ENCODE results near the gene ETNK2.

Gene ETNK2, protein sequence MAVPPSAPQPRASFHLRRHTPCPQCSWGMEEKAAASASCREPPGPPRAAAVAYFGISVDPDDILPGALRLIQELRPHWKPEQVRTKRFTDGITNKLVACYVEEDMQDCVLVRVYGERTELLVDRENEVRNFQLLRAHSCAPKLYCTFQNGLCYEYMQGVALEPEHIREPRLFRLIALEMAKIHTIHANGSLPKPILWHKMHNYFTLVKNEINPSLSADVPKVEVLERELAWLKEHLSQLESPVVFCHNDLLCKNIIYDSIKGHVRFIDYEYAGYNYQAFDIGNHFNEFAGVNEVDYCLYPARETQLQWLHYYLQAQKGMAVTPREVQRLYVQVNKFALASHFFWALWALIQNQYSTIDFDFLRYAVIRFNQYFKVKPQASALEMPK

DNA sequence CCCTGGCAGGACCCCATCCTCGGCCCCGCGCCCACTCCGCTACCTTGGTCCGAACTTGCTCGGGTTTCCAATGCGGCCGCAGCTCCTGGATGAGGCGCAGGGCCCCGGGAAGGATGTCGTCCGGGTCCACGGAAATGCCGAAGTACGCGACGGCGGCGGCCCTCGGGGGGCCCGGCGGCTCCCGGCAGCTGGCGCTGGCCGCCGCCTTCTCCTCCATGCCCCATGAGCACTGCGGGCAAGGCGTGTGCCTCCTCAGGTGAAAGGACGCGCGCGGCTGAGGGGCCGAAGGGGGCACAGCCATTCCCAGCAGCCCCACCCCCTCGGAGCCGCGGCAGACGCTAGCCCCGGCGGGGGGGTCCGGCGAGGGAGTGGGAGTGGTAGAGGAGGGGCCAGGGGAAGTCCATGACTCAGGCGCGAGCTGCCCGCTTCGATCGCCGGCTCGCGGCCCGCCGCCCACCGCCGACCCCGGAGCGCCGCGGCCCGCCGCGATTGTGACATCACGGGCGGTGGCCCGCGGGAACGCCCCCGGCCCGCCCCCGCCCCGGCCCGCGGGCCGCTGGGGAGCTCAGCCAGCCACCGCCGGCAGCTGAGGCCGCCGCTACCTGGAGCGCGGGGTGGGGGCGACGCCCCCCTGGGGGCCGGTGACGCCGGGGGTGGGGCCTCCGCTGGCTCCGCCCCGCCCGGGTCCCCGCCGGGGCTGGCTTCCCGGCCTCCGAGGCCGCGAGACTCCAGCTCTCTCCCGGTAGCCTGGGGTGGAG, at the start of gene ETNK2:
ETNK2 (minus strand) TSS at position 493 of the 758 bp plus-strand sequence; CDS start at position 301, 192 bp downstream.
- no peaks in the 10 kb centered on the region for H3K4me1 ChIP-seq (ENCODE audit: control insufficient read depth, insufficient read depth, low read length)

DNA sequence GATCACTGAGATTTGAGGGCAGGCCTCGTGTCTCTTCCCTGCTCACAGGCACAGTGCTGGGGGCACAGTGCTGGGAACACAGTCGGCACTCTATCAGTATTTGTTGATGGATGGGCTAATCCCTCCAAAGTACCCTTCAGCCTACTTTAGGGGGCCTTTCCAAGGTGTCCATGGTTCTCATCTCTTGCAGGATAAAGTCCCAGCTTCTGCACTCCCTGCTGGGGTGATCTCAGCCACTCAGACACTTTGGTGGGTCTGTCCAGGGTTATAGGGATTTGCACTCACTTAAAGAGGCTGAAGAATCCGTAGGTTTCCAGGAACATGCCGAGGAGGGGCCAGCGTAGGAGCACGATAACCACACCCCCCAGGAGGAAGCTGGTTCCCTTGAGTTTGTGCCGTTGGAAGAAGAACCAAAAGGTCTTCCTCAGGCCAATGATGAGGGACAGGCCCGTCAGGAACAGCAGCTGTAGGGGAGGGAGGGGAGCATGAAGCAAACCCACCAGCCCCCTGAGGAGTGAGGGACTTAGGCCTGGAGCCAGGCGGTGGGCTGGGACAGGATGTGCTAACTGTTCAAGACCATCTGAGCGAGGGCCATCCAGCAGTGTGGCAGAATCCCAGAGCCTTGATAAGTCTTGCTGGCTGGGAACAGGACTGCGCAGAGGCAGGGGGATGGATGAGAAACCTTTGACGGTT, 49.6 kb upstream of the ETNK2 start:
- Histone ChIP-seq H3K4me1 (ENCODE audit: control insufficient read depth, insufficient read depth, low read length) (no peaks in the 10 kb centered on the region), H3K9ac (ENCODE audit: low read length) (no peak overlapping the region), H3K4me3 (ENCODE audit: low read length) (no peak overlapping the region), H3K36me3 (ENCODE audit: control insufficient read depth, insufficient read depth, low read length) (no peaks in the 10 kb centered on the region), H3K27ac (ENCODE audit: low read depth, low read length) (no peak overlapping the region), H3K27me3 (ENCODE audit: control insufficient read depth, insufficient read depth, low read length) (peaks cover 5% of the 10 kb centered on the region)

More for the DNA sequence above, at the start of gene ETNK2:
- Histone ChIP-seq H3K27me3 (ENCODE audit: control insufficient read depth, insufficient read depth, low read length) (no peaks in the 10 kb centered on the region), H3K36me3 (ENCODE audit: control insufficient read depth, insufficient read depth, low read length) (no peaks in the 10 kb centered on the region), H3K4me3 (ENCODE audit: low read length) (peak within 1 kb of the TSS; percentile 68), H3K27ac (ENCODE audit: low read depth, low read length) (no peak within 1 kb of the TSS), H3K9ac (ENCODE audit: low read length) (peak within 1 kb of the TSS; percentile 33)

DNA sequence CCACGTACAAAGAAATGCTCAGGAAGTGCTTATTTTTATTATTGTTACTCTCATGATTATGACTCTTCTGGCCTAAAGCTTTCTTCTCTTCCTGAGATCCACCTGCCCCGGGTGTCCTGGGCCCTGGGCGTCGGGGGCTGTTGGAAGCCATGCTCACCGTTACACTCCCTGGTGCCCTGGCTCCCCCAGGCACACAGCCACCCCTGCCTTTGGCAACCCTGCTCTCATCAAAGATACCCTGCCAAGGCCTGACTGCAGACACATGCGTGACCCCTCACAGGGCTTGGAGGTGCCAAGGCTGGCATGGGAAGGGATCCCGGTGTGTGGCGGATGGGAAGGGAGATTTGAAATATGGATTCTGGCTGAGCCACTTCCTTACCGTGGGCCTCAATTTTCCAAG, 47.7 kb upstream of the ETNK2 start:
- Histone ChIP-seq H3K27ac (ENCODE audit: low read depth, low read length) (no peak overlapping the region), H3K36me3 (ENCODE audit: control insufficient read depth, insufficient read depth, low read length) (no peaks in the 10 kb centered on the region), H3K27me3 (ENCODE audit: control insufficient read depth, insufficient read depth, low read length) (peaks cover 5% of the 10 kb centered on the region), H3K4me3 (ENCODE audit: low read length) (no peak overlapping the region), H3K9ac (ENCODE audit: low read length) (no peak overlapping the region), H3K4me1 (ENCODE audit: control insufficient read depth, insufficient read depth, low read length) (no peaks in the 10 kb centered on the region)

DNA sequence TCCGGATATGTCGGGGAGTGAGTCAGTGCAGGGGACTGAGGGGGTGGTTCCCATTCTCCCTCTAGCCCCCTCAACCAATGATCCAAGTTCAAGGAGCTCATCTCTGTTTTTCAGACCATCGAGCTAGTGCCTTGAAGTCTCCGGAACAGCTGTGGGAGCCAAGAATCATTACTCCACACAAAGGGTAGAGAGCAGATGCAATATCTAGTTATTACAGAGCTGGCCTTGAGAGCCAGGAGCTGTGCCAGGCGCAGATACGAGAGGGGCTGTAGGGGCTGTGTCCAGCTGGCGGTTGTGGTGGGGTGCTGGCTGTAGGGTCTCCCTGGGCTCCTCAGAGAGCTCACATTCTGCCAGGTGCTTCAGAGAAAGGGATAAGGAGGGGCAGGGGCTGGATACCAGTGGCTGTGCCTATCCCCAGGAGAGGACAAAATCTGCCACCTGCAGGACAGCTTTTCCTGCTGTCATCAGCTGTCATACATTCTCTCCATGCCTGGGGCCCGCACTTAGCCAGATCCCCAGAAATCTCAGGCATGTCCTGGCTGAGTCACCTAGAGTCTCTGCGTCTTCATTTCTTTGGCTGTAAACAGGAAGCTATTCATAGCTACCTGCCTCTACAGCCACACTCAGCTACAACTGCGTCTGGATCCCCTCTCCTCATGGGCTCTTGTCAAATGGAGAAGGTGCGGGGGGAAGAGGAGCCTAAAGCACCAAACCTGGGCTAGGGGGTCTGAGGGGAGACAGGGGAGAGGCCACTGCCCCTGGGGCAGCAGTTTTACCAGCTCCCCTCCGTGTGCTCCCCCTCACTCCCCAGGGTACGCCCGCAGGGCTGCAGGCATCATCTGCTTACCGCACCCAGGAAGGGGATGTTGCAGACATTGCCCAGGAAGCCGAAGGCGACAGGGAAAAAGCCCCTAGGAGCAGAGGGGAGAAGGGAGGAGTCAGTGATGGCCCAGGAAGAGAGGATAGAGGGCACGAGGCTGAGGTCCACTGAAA, 46.8 kb upstream of the ETNK2 start:
- Histone ChIP-seq H3K4me1 (ENCODE audit: control insufficient read depth, insufficient read depth, low read length) (no peaks in the 10 kb centered on the region), H3K36me3 (ENCODE audit: control insufficient read depth, insufficient read depth, low read length) (no peaks in the 10 kb centered on the region), H3K27ac (ENCODE audit: low read depth, low read length) (no peak overlapping the region), H3K27me3 (ENCODE audit: control insufficient read depth, insufficient read depth, low read length) (peaks cover 5% of the 10 kb centered on the region), H3K4me3 (ENCODE audit: low read length) (no peak overlapping the region), H3K9ac (ENCODE audit: low read length) (no peak overlapping the region)

- H3K27me3 ChIP-seq (ENCODE audit: control insufficient read depth, insufficient read depth, low read length): peaks cover 5% of the 10 kb centered on the region
- H3K4me1 ChIP-seq (ENCODE audit: control insufficient read depth, insufficient read depth, low read length): no peaks in the 10 kb centered on the region
- H3K36me3 ChIP-seq (ENCODE audit: control insufficient read depth, insufficient read depth, low read length): no peaks in the 10 kb centered on the region
- no peak overlapping the region for H3K4me3 ChIP-seq (ENCODE audit: low read length)
- H3K27ac ChIP-seq (ENCODE audit: low read depth, low read length): no peak overlapping the region
- no peak overlapping the region for H3K9ac ChIP-seq (ENCODE audit: low read length)
These were observed 45.2 kb upstream of the ETNK2 start for GRCh38 chr1:204197068-204197467.

DNA sequence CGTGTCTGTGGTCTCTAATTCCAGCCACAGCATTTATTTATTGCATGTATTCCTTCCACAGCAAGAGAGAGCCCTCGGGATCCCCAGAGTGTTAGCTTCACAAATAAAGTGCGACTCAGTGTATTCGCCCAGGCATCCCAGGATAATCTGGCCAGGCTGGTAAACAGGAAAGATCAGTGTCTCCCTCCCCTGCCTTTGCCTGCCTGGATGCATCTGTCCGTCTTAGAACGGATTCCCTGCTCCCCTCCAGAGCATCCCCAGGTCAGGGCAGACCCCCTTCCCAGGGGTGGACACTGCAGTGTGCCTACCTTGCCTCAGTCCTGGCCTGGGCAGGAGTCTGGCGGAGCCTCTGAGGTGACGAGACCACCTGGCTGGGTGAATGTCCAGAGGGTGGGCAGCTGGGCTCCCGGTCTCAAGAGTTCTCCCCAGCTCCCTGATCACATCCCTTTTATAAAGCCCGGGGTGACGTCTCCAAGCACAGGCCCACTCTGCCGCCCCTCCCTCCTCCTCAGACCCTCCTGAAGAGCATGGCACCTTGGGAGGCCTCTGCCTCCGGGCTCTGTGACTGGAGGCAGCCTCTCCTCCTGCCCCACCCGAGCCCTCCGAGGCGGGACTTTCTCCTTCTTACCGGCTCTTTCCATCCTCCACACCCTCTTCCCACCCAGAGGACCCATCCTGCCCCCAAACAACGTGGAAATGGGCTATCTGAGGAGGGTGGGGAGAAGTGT, 44.4 kb upstream of the ETNK2 start, which contains the start of gene KISS1:
KISS1 (minus strand) TSS at position 424 of the 728 bp plus-strand sequence. CDS start 3,615 bp downstream, outside the sequence.
- Histone ChIP-seq H3K4me3 (ENCODE audit: low read length) (no peak within 1 kb of the TSS), H3K27me3 (ENCODE audit: control insufficient read depth, insufficient read depth, low read length) (peaks cover 5% of the 10 kb centered on the region), H3K27ac (ENCODE audit: low read depth, low read length) (no peak within 1 kb of the TSS), H3K36me3 (ENCODE audit: control insufficient read depth, insufficient read depth, low read length) (no peaks in the 10 kb centered on the region), H3K9ac (ENCODE audit: low read length) (no peak within 1 kb of the TSS), H3K4me1 (ENCODE audit: control insufficient read depth, insufficient read depth, low read length) (no peaks in the 10 kb centered on the region)

- H3K27ac ChIP-seq (ENCODE audit: low read depth, low read length): no peak overlapping the region
- no peak overlapping the region for H3K9ac ChIP-seq (ENCODE audit: low read length)
- H3K4me3 ChIP-seq (ENCODE audit: low read length): no peak overlapping the region
- H3K4me1 ChIP-seq (ENCODE audit: control insufficient read depth, insufficient read depth, low read length): no peaks in the 10 kb centered on the region
- peaks cover 5% of the 10 kb centered on the region for H3K27me3 ChIP-seq (ENCODE audit: control insufficient read depth, insufficient read depth, low read length)
- no peaks in the 10 kb centered on the region for H3K36me3 ChIP-seq (ENCODE audit: control insufficient read depth, insufficient read depth, low read length)
These were observed 42.9 kb upstream of the ETNK2 start for GRCh38 chr1:204194771-204195170.

GRCh38 chr1:204194080-204194479, 42.2 kb upstream of the ETNK2 start:
- Histone ChIP-seq H3K36me3 (ENCODE audit: control insufficient read depth, insufficient read depth, low read length) (no peaks in the 10 kb centered on the region), H3K27me3 (ENCODE audit: control insufficient read depth, insufficient read depth, low read length) (peaks cover 5% of the 10 kb centered on the region), H3K9ac (ENCODE audit: low read length) (no peak overlapping the region), H3K4me1 (ENCODE audit: control insufficient read depth, insufficient read depth, low read length) (no peaks in the 10 kb centered on the region), H3K27ac (ENCODE audit: low read depth, low read length) (no peak overlapping the region), H3K4me3 (ENCODE audit: low read length) (no peak overlapping the region)

GRCh38 chr1:204192589-204193352, 40.9 kb upstream of the ETNK2 start:
- no peaks in the 10 kb centered on the region for H3K4me1 ChIP-seq (ENCODE audit: control insufficient read depth, insufficient read depth, low read length)
- no peak overlapping the region for H3K9ac ChIP-seq (ENCODE audit: low read length)
- H3K36me3 ChIP-seq (ENCODE audit: control insufficient read depth, insufficient read depth, low read length): no peaks in the 10 kb centered on the region
- H3K27ac ChIP-seq (ENCODE audit: low read depth, low read length): no peak overlapping the region
- H3K4me3 ChIP-seq (ENCODE audit: low read length): no peak overlapping the region
- peaks cover 2% of the 10 kb centered on the region for H3K27me3 ChIP-seq (ENCODE audit: control insufficient read depth, insufficient read depth, low read length)

DNA sequence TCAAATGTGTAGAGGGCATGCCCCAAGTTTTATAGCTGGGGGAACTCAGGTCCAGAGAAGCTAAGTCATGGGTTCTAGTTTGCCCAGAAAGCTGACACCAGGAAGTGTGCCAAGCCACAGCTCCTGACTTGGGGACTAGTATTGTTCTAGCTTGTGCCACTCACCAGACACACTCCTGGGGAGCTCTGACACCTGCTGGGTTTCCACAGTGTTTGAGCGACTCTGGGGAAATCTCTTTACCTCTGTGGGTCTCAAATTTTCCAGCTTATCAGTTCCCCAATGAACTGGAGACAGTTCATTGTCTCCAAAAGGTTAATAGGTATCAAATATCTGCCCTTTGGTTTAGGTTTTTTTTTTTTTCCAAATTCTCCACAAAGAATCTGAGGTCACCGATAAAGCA, 40.2 kb upstream of the ETNK2 start:
- Histone ChIP-seq H3K27me3 (ENCODE audit: control insufficient read depth, insufficient read depth, low read length) (peaks cover 2% of the 10 kb centered on the region), H3K27ac (ENCODE audit: low read depth, low read length) (no peak overlapping the region), H3K4me3 (ENCODE audit: low read length) (no peak overlapping the region), H3K9ac (ENCODE audit: low read length) (no peak overlapping the region), H3K4me1 (ENCODE audit: control insufficient read depth, insufficient read depth, low read length) (no peaks in the 10 kb centered on the region), H3K36me3 (ENCODE audit: control insufficient read depth, insufficient read depth, low read length) (no peaks in the 10 kb centered on the region)

Measured in rectal smooth muscle tissue (tissue), 1 donor.